HTR-8/SVneo (cell line): ENCODE data around the gene USP17L13.
"Not testable (repeated sequence)": the region's sequence is repeated elsewhere in the genome, so short reads cannot be mapped to it uniquely, and the experiment has no call there.

Source experiments
- DNase-seq: peaks from one replicate; pipeline ENCODE4 v3.0.0; 2011; ENCODE audit warnings: low spot score, mixed read lengths; ENCODE audit not compliant: insufficient read length
- FAIRE-seq: peaks from 2 replicates; lab custom pipeline; 2011; peaks lifted over from hg19 to GRCh38; lab: Jason Lieb, UNC

The USP17L13 gene, protein sequence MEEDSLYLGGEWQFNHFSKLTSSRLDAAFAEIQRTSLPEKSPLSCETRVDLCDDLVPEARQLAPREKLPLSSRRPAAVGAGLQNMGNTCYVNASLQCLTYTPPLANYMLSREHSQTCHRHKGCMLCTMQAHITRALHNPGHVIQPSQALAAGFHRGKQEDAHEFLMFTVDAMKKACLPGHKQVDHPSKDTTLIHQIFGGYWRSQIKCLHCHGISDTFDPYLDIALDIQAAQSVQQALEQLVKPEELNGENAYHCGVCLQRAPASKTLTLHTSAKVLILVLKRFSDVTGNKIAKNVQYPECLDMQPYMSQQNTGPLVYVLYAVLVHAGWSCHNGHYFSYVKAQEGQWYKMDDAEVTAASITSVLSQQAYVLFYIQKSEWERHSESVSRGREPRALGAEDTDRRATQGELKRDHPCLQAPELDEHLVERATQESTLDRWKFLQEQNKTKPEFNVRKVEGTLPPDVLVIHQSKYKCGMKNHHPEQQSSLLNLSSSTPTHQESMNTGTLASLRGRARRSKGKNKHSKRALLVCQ

DNA sequence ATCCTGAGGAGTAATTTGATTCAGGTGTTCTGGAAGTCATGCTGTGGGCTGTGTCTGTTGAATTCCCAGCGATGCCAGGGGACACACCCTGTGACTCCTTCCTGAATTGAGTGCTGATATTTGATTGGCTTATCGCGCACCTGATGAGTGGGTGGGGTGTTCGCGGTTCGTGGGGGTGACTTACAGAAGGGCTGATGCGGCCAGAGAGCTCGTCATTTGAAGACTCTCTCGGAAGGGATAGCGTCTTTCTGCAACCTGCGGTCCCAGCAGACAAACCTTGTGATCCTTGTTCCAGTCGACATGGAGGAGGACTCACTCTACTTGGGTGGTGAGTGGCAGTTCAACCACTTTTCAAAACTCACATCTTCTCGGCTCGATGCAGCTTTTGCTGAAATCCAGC, at the start of gene USP17L13:
Gene USP17L13, plus strand, starts transcription at position 301 of the 400 bp plus-strand sequence. Its CDS starts 0 bp downstream, at position 301.
- FAIRE-seq, DNase-seq: not testable (repeated sequence)

DNA sequence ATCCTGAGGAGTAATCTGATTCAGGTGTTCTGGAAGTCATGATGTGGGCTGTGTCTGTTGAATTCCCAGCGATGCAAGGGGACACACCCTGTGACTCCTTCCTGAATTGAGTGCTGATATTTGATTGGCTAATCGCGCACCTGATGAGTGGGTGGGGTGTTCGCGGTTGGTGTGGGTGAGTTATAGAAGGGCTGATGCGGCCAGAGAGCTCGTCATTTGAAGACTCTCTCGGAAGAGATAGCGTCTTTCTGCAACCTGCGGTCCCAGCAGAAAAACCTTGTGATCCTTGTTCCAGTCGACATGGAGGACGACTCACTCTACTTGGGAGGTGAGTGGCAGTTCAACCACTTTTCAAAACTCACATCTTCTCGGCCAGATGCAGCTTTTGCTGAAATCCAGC, 14.3 kb upstream of the USP17L13 start, which contains the start of gene USP17L10:
Gene USP17L10, plus strand, starts transcription at position 301 of the 400 bp plus-strand sequence. Its CDS starts 0 bp downstream, at position 301.
- not testable (repeated sequence) for DNase-seq, FAIRE-seq

DNA sequence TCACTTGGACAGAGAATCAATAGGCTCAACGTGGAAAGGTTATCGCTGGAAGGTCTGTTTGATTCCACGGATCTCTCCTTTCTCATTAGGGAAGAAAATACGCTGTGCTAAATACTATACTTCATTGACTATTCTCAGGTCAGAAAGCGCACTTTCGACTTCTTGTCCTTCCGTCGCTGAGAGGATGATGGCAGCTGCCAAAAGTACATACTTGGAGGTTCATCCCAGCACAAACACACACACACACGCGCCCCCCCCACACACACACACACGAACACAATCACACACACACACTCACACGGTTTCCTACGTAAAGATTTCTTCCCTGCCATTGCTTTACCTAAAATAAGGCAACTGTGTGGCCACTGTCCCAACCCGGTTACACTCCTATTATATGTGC, 10.0 kb upstream of the USP17L13 start:
- not testable (repeated sequence) for FAIRE-seq, DNase-seq

DNA sequence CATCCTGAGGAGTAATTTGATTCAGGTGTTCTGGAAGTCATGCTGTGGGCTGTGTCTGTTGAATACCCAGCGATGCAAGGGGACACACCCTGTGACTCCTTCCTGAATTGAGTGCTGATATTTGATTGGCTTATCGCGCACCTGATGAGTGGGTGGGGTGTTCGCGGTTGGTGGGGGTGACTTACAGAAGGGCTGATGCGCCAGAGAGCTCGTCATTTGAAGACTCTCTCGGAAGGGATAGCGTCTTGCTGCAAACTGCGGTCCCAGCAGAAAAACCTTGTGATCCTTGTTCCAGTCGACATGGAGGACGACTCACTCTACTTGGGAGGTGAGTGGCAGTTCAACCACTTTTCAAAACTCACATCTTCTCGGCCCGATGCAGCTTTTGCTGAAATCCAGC, 9.6 kb upstream of the USP17L13 start, which contains the start of gene USP17L11:
Gene USP17L11, plus strand, starts transcription at position 301 of the 400 bp plus-strand sequence. Its CDS starts 0 bp downstream, at position 301.
- DNase-seq, FAIRE-seq: not testable (repeated sequence)

DNA sequence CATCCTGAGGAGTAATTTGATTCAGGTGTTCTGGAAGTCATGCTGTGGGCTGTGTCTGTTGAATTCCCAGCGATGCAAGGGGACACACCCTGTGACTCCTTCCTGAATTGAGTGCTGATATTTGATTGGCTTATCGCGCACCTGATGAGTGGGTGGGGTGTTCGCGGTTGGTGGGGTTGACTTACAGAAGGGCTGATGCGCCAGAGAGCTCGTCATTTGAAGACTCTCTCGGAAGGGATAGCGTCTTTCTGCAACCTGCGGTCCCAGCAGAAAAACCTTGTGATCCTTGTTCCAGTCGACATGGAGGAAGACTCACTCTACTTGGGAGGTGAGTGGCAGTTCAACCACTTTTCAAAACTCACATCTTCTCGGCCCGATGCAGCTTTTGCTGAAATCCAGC, 4.8 kb upstream of the USP17L13 start, which contains the start of gene USP17L12:
Gene USP17L12, plus strand, starts transcription at position 301 of the 400 bp plus-strand sequence. Its CDS starts 0 bp downstream, at position 301.
- DNase-seq, FAIRE-seq: not testable (repeated sequence)

DNA sequence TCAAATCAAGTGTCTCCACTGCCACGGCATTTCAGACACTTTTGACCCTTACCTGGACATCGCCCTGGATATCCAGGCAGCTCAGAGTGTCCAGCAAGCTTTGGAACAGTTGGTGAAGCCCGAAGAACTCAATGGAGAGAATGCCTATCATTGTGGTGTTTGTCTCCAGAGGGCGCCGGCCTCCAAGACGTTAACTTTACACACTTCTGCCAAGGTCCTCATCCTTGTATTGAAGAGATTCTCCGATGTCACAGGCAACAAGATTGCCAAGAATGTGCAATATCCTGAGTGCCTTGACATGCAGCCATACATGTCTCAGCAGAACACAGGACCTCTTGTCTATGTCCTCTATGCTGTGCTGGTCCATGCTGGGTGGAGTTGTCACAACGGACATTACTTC, 5.6 kb downstream of the USP17L13 start:
- not testable (repeated sequence) for DNase-seq, FAIRE-seq

DNA sequence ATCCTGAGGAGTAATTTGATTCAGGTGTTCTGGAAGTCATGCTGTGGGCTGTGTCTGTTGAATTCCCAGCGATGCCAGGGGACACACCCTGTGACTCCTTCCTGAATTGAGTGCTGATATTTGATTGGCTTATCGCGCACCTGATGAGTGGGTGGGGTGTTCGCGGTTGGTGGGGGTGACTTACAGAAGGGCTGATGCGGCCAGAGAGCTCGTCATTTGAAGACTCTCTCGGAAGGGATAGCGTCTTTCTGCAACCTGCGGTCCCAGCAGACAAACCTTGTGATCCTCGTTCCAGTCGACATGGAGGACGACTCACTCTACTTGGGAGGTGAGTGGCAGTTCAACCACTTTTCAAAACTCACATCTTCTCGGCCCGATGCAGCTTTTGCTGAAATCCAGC, 9.4 kb downstream of the USP17L13 start, which contains the start of gene USP17L15:
Gene USP17L15, plus strand, starts transcription at position 301 of the 400 bp plus-strand sequence. Its CDS starts 0 bp downstream, at position 301.
- FAIRE-seq, DNase-seq: not testable (repeated sequence)

DNA sequence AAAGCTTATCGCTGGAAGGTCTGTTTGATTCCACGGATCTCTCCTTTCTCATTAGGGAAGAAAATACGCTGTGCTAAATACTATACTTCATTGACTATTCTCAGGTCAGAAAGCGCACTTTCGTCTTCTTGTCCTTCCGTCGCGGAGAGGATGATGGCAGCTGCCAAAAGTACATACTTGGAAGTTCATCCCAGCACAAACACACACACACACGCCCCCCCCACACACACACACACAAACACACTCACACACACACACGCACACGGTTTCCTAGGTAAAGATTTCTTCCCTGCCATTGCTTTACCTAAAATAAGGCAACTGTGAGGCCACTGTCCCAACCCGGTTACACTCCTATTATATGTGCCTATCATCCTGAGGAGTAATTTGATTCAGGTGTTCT, 13.8 kb downstream of the USP17L13 start:
- DNase-seq = not testable (repeated sequence)

DNA sequence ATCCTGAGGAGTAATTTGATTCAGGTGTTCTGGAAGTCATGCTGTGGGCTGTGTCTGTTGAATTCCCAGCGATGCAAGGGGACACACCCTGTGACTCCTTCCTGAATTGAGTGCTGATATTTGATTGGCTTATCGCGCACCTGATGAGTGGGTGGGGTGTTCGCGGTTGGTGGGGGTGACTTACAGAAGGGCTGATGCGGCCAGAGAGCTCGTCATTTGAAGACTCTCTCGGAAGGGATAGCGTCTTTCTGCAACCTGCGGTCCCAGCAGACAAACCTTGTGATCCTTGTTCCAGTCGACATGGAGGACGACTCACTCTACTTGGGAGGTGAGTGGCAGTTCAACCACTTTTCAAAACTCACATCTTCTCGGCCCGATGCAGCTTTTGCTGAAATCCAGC, 18.9 kb downstream of the USP17L13 start, which contains the start of gene USP17L17:
Gene USP17L17, plus strand, starts transcription at position 301 of the 400 bp plus-strand sequence. Its CDS starts 0 bp downstream, at position 301.
- not testable (repeated sequence) for DNase-seq, FAIRE-seq

More for the DNA sequence above, 13.8 kb downstream of the USP17L13 start:
- not testable (repeated sequence) for FAIRE-seq

DNA sequence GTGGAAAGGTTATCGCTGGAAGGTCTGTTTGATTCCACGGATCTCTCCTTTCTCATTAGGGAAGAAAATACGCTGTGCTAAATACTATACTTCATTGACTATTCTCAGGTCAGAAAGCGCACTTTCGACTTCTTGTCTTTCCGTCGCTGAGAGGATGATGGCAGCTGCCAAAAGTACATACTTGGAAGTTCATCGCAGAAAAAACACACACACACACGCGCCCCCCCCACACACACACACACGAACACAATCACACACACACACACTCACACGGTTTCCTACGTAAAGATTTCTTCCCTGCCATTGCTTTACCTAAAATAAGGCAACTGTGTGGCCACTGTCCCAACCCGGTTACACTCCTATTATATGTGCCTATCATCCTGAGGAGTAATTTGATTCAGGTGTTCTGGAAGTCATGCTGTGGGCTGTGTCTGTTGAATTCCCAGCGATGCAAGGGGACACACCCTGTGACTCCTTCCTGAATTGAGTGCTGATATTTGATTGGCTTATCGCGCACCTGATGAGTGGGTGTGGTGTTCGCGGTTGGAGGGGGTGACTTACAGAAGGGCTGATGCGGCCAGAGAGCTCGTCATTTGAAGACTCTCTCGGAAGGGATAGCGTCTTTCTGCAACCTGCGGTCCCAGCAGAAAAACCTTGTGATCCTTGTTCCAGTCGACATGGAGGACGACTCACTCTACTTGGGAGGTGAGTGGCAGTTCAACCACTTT, 23.4 kb downstream of the USP17L13 start, which contains the start of gene USP17L18:
Gene USP17L18, plus strand, starts transcription at position 678 of the 728 bp plus-strand sequence. Its CDS starts 0 bp downstream, at position 678.
- DNase-seq = not testable (repeated sequence)
- FAIRE-seq = peak; percentile 4

DNA sequence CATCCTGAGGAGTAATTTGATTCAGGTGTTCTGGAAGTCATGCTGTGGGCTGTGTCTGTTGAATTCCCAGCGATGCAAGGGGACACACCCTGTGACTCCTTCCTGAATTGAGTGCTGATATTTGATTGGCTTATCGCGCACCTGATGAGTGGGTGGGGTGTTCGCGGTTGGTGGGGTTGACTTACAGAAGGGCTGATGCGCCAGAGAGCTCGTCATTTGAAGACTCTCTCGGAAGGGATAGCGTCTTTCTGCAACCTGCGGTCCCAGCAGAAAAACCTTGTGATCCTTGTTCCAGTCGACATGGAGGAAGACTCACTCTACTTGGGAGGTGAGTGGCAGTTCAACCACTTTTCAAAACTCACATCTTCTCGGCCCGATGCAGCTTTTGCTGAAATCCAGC, 28.4 kb downstream of the USP17L13 start, which contains the start of gene USP17L19:
Gene USP17L19, plus strand, starts transcription at position 301 of the 400 bp plus-strand sequence. Its CDS starts 0 bp downstream, at position 301.
- not testable (repeated sequence) for FAIRE-seq, DNase-seq

DNA sequence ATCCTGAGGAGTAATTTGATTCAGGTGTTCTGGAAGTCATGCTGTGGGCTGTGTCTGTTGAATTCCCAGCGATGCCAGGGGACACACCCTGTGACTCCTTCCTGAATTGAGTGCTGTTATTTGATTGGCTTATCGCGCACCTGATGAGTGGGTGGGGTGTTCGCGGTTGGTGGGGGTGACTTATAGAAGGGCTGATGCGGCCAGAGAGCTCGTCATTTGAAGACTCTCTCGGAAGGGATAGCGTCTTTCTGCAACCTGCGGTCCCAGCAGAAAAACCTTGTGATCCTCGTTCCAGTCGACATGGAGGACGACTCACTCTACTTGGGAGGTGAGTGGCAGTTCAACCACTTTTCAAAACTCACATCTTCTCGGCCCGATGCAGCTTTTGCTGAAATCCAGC, 33.1 kb downstream of the USP17L13 start, which contains the start of gene USP17L20:
Gene USP17L20, plus strand, starts transcription at position 301 of the 400 bp plus-strand sequence. Its CDS starts 0 bp downstream, at position 301.
- DNase-seq, FAIRE-seq: not testable (repeated sequence)

DNA sequence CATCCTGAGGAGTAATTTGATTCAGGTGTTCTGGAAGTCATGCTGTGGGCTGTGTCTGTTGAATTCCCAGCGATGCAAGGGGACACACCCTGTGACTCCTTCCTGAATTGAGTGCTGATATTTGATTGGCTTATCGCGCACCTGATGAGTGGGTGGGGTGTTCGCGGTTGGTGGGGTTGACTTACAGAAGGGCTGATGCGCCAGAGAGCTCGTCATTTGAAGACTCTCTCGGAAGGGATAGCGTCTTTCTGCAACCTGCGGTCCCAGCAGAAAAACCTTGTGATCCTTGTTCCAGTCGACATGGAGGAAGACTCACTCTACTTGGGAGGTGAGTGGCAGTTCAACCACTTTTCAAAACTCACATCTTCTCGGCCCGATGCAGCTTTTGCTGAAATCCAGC, 37.9 kb downstream of the USP17L13 start, which contains the start of gene USP17L21:
Gene USP17L21, plus strand, starts transcription at position 301 of the 400 bp plus-strand sequence. Its CDS starts 0 bp downstream, at position 301.
- FAIRE-seq, DNase-seq: not testable (repeated sequence)

DNA sequence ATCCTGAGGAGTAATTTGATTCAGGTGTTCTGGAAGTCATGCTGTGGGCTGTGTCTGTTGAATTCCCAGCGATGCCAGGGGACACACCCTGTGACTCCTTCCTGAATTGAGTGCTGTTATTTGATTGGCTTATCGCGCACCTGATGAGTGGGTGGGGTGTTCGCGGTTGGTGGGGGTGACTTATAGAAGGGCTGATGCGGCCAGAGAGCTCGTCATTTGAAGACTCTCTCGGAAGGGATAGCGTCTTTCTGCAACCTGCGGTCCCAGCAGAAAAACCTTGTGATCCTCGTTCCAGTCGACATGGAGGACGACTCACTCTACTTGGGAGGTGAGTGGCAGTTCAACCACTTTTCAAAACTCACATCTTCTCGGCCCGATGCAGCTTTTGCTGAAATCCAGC, 42.6 kb downstream of the USP17L13 start, which contains the start of gene USP17L22:
Gene USP17L22, plus strand, starts transcription at position 301 of the 400 bp plus-strand sequence. Its CDS starts 0 bp downstream, at position 301.
- FAIRE-seq, DNase-seq: not testable (repeated sequence)

DNA sequence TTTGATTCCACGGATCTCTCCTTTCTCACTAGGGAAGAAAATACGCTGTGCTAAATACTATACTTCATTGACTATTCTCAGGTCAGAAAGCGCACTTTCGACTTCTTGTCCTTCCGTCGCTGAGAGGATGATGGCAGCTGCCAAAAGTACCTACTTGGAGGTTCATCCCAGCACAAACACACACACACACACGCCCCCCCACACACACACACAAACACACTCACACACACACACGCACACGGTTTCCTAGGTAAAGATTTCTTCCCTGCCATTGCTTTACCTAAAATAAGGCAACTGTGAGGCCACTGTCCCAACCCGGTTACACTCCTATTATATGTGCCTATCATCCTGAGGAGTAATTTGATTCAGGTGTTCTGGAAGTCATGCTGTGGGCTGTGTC, 47.0 kb downstream of the USP17L13 start:
- FAIRE-seq, DNase-seq: not testable (repeated sequence)
